D721Med (cell line): ENCODE measurements around the gene KLF13.

Experiments
- DNase-seq: peaks from one replicate; pipeline ENCODE4 v3.0.0; 2011; ENCODE audit warnings: low spot score; ENCODE audit not compliant: insufficient read length
- FAIRE-seq: peaks from 2 replicates; lab custom pipeline; 2011; peaks lifted over from hg19 to GRCh38; lab: Jason Lieb, UNC
- TF ChIP-seq, protein P1 (sequence below): IDR thresholded peaks from 2 replicates; pipeline ENCODE4 v1.5.1; 2012; ENCODE audit warnings: mild to moderate bottlenecking, control low read depth; ENCODE audit not compliant: insufficient read depth; ENCODE audit errors: missing control alignments

Gene KLF13

DNA sequence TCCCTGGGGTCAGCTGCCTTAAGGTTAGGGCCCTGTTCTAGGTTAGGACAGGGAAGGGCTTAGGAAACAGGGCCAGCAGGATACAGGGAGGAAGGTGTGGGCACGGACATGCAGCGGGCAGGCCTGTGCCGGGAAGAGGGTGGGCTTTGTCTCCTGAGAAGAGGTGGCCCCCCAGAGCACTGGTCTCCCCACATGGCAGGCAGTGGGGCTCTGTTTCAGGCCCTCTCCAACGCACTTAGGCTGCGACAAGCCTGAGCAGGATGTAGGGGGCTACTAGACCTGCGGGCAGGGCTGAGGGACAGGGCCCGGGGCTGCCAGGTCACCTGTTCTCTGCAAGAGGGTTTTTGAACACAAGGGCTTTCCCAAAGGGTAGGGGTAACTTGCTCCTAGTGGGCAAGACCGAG, 33.5 kb downstream of the KLF13 start:
- DNase-seq (no peak), FAIRE-seq (no peak)
- TF ChIP-seq, protein P1, sequence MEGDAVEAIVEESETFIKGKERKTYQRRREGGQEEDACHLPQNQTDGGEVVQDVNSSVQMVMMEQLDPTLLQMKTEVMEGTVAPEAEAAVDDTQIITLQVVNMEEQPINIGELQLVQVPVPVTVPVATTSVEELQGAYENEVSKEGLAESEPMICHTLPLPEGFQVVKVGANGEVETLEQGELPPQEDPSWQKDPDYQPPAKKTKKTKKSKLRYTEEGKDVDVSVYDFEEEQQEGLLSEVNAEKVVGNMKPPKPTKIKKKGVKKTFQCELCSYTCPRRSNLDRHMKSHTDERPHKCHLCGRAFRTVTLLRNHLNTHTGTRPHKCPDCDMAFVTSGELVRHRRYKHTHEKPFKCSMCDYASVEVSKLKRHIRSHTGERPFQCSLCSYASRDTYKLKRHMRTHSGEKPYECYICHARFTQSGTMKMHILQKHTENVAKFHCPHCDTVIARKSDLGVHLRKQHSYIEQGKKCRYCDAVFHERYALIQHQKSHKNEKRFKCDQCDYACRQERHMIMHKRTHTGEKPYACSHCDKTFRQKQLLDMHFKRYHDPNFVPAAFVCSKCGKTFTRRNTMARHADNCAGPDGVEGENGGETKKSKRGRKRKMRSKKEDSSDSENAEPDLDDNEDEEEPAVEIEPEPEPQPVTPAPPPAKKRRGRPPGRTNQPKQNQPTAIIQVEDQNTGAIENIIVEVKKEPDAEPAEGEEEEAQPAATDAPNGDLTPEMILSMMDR = no peak

DNA sequence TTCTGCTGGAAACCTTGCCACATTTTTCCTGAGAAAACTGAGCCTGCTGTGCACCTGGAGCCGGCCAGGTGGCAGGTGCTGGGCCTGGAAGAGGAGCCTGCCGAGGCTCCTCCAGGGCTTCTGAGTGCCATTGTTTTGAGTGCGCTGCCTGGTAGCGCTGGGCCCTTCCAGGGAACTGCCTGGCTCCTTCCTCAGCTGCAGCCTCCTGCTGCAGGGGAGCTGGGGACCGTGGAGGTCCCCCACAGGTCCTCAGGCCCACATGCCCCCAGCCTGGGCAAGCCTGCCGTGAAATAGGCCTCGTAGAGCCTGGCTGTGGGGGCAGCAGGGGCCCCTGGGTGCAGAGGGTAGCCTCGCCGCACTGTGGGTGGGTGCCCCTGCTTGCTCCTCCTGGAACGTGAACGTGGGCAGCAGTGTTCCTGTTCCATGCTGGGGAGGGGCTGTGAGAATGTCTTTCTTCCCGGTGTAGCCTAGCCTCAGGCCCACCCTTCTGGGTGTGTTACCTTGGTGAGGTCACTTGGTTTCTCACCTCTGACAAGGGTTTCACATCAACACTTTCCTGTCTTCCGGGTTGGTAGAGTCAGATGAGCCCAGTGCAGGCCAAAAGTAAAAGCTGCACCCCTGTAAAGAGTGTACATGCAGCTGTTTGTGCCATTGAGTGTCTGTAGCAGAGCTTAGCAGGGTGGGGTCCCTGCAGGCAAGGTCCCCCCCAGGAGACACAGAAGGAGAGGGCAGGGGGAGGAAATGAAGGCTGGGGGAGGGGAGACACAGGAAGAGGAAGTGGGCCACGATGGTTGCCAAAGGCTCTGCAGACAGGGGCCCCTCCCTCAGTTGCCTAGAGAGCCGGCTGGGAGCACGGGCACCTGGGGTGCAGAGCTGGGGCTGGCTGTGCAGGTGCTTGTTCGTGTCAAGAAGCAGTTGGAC, 34.5 kb downstream of the KLF13 start:
- TF ChIP-seq, protein P1 = no peak
- FAIRE-seq = no peak
- no peak for DNase-seq

DNA sequence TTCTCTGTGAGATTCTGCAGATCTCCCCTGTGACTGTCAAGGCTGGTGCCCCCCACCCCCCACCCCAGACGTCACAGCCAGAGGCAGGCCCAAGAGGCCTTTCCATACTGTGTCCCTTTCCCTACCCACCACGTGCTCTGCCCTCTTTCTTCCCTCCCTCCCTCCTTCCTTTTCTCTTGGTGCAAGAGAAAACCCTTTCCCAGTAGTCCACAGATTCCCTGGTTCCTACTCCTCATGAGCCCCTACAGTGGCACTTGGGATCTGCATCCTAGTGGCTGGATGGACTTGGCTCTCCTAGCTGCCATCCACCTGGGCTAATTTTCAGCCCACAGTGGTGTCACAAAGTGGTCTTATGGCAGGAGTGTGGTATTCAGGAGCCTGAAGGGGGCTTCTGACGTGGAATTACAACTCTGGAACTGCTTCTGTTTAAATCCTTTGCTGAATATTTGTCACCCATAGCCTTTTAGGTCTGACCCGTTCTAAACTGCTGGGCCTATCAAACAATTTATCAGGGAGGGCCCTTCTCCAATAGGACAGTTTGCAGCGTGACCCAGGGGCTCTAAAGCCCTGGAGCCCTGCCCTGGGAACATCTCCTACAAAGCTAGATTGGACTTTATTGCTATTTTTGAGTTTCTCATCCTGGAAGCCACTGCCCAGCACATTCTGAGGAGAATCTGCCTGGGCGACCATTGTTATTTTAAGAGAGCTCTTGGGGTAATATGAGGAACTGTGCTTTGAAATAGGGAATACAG, 35.3 kb downstream of the KLF13 start:
- no peak for FAIRE-seq
- no peak for DNase-seq

DNA sequence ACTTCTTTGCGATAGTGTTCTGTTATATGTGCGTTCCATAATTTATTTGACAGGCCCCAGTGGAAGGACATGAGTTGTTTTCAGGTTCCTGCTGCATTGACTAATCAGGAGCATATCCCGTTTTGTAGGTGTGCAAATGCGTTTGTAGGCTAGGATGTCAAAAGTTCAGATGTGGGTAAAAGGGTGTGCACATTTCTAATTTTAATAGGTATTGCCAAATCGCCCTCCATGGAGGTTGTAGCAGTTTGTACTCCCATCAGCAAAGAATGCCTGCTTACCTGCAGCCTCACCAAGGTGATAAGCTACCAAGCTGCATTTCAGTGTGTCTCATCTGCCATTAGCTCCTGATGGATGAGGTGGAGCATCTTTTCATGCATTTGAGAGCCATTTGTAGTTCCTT, 36.3 kb downstream of the KLF13 start:
- no peak for DNase-seq
- TF ChIP-seq, protein P1 = no peak
- no peak for FAIRE-seq

More for the DNA sequence above, 35.3 kb downstream of the KLF13 start:
- TF ChIP-seq, protein P1 = no peak

DNA sequence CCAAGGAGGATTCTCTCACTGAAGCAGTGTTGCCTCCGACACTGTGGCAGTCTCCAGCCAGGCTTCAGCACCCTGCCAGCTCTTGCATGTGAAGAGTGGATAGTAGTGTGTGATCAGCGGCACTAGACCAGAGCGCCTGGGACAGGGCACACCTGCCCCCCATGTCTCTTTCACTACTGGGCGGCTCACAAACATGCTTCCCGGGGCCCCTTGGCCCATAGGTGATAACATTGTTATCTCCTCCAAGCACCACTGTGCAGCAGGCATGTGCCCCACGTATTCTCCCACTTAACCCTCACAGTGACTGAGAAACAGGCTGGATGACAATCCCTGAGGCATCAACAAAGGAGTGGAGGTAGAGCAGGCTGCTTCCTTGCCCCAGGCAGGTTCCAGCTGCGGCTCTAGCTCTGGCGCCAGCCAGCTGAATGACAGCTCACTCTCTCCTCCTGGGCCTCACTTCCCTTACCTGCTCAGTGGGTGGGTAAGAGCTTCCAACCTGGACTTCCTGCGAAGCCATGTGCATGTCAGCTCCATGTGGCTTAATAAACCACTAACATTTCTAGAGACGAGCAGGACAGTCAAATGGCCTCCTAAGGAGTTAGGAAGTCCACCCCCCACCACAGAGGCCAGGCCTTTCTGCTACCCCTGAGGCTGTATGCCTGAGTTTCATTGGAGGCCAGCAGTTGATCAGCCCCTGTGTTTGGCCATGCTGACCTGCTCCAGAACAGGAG, 37.8 kb downstream of the KLF13 start:
- TF ChIP-seq, protein P1 = no peak
- DNase-seq = no peak
- no peak for FAIRE-seq

DNA sequence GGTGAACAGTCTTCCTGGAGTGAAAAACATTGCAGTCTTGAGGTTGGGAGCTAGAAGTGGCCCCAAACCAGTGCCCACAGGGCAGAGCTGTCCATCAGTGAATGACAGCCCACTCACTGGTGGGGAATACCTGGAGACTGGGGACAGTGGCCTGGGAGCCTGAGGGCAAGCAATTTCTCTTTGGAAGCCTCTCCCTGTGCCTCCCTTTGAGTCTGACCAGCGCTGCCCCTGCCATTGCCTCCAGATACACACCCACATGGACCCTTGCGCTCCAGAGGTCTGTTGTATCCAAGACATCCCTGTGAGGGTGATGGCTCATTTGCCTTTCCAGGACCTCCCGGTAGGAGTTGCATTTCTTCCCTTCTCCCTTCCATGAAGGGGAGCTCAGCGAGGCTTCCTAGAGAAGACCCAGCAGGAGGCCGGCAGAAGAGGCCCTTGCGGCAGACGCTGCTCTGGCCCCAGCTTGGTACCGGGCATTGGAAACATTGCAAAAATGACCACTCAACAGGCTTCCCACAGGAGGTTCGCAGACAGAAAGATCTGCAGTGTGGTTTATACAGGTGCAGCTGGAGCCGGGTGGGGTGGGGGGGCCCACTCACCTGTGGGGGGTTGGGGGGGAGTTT, 38.5 kb downstream of the KLF13 start:
- DNase-seq = no peak
- TF ChIP-seq, protein P1 = no peak
- no peak for FAIRE-seq
